ENCODE results near the gene ZPBP2. TPM values are rescaled to one million over a fixed set of nuclear protein-coding genes. Genes with fewer than 3 reads are reported as not detected.
"Not testable (repeated sequence)": the region's sequence is repeated elsewhere in the genome, so short reads cannot be mapped to it uniquely, and the experiment has no call there.

The ZPBP2 gene
- total RNA-seq, 2 experiments from 2014 or later, result 0.19 TPM; not detected in 1

GRCh38 chr17:39899215-39899614 is 31.2 kb downstream of the ZPBP2 start:
- ATAC-seq (no peak), DNase-seq (no peak)
- Mint-ChIP-seq H3K36me3 (peaks cover 25% of the 10 kb centered on the region), H3K27ac (no peak overlapping the region), H3K27me3 (no peaks in the 10 kb centered on the region), H3K4me3 (no peak overlapping the region), H3K9me3 (ENCODE audit: low read depth) (no peaks in the 10 kb centered on the region), H3K4me1 (peaks cover 27% of the 10 kb centered on the region)
- CTCF ChIA-PET, result interaction anchor here (1.0 to 2.5 kb wide), 2 partner anchors 26 to 82 kb away, joined by 3 to 6 read pairs; partner anchors contain the start of gene PSMD3

GRCh38 chr17:39902027-39902426 is 34.0 kb downstream of the ZPBP2 start:
- H3K27ac Mint-ChIP-seq; ATAC-seq; H3K27me3 Mint-ChIP-seq; H3K9me3 Mint-ChIP-seq (ENCODE audit: low read depth); H3K4me3 Mint-ChIP-seq; DNase-seq: not testable (repeated sequence)
- CTCF ChIA-PET, result interaction anchor here (0.9 to 1.6 kb wide), 2 partner anchors 147 to 172 kb away, joined by 3 read pairs; no protein-coding TSS in a partner anchor
- H3K36me3 Mint-ChIP-seq, result peaks cover 36% of the 10 kb centered on the region
- H3K4me1 Mint-ChIP-seq, result peaks cover 25% of the 10 kb centered on the region

DNA sequence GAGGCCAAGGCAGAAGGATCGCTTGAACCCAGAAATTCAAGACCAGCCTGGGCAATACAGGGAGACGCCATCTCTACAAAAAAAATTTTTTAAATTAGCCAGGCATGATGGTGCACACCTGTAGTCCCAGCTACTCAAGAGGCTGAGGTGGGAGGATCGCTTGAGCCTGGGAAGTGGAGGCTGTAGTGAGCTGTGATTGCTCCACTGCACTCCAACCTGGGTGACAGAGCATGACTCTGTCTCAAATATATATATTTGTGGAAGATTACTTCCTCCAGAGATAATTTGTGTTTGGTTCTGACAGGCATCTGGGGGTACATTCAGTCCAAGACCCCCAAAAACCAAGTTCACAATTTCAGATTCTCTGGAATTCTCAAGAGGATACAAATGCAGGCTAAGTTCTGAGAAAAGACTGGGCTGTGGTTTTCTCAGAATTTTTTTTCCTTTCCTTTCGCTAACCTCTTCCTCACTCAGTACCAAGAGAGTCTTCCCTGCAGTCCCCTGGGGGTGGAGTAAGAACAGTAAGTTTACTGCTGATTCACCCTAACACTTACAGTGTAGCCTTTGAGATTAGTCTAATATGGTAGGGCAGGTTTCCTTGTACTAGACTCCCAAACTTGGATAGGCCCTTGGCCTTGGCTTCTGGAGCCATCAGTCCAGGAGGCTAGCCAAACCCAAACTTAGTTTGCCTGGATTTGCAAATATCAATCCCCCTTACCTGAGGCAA is 35.3 kb downstream of the ZPBP2 start:
- H3K27ac Mint-ChIP-seq, result peak overlapping the region; percentile 86
- CTCF ChIA-PET, result interaction anchor here (1.6 kb wide), 1 partner anchor 173 kb away, joined by 3 read pairs; no protein-coding TSS in a partner anchor
- no peak overlapping the region for H3K4me3 Mint-ChIP-seq
- ATAC-seq (peak; percentile 99), DNase-seq (peak; percentile 67)
- H3K9me3 Mint-ChIP-seq (ENCODE audit: low read depth), result no peaks in the 10 kb centered on the region
- peaks cover 25% of the 10 kb centered on the region for H3K4me1 Mint-ChIP-seq
- peaks cover 41% of the 10 kb centered on the region for H3K36me3 Mint-ChIP-seq
- H3K27me3 Mint-ChIP-seq, result no peaks in the 10 kb centered on the region

- peaks cover 40% of the 10 kb centered on the region for H3K36me3 Mint-ChIP-seq
- peaks cover 25% of the 10 kb centered on the region for H3K4me1 Mint-ChIP-seq
- ATAC-seq (no peak), DNase-seq (peak; percentile 22)
- H3K4me3 Mint-ChIP-seq, result no peak overlapping the region
- CTCF ChIA-PET, result interaction anchor here (1.1 to 1.8 kb wide), 2 partner anchors 10 to 147 kb away, joined by 3 to 5 read pairs; no protein-coding TSS in a partner anchor
- H3K9me3 Mint-ChIP-seq (ENCODE audit: low read depth), result no peaks in the 10 kb centered on the region
- no peaks in the 10 kb centered on the region for H3K27me3 Mint-ChIP-seq
- no peak overlapping the region for H3K27ac Mint-ChIP-seq
Measured at GRCh38 chr17:39904990-39905288, 36.9 kb downstream of the ZPBP2 start.

GRCh38 chr17:39908789-39909352 is 40.9 kb downstream of the ZPBP2 start:
- no peaks in the 10 kb centered on the region for H3K27me3 Mint-ChIP-seq
- no peak overlapping the region for H3K27ac Mint-ChIP-seq
- no peak for DNase-seq
- no peak for ATAC-seq
- H3K36me3 Mint-ChIP-seq, result peaks cover 37% of the 10 kb centered on the region
- no peaks in the 10 kb centered on the region for H3K9me3 Mint-ChIP-seq (ENCODE audit: low read depth)
- peaks cover 16% of the 10 kb centered on the region for H3K4me1 Mint-ChIP-seq
- no peak overlapping the region for H3K4me3 Mint-ChIP-seq
- CTCF ChIA-PET, result interaction anchor here (0.7 to 1.2 kb wide), 2 partner anchors 53 to 285 kb away, joined by 3 read pairs; no protein-coding TSS in a partner anchor

DNA sequence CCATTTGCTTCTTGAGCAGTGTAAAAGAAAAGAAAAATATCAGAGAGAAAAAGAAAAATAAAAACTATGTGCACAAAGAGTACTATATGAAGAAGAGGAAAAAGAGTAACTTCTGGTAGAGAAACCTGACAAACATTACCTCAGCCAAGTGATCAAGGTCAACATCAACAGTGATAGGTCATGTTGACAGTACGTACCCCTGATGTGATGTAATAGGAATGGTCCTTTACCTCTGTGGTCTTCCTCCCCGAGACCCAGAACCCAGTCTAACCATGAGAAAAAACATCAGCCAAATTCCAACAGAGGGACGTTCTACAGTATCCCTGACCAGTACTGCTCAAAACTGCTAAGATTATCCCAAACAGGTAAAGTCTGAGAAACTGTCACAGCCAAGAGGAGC is 46.0 kb downstream of the ZPBP2 start:
- Mint-ChIP-seq H3K27ac (no peak overlapping the region), H3K9me3 (ENCODE audit: low read depth) (no peaks in the 10 kb centered on the region), H3K27me3 (no peaks in the 10 kb centered on the region), H3K4me3 (no peak overlapping the region), H3K4me1 (peaks cover 35% of the 10 kb centered on the region), H3K36me3 (peaks cover 51% of the 10 kb centered on the region)
- ATAC-seq, result no peak
- no peak for DNase-seq
- CTCF ChIA-PET, result interaction anchor here (0.8 kb wide), 1 partner anchor 12 kb away, joined by 3 read pairs; no protein-coding TSS in a partner anchor

GRCh38 chr17:39915559-39915958 is 47.6 kb downstream of the ZPBP2 start:
- CTCF ChIA-PET, result interaction anchor here (0.7 to 1.9 kb wide), 6 partner anchors 15 to 292 kb away, joined by 3 to 7 read pairs (median 3); partner anchors contain the start of gene PSMD3
- H3K27me3 Mint-ChIP-seq, result no peaks in the 10 kb centered on the region
- peaks cover 45% of the 10 kb centered on the region for H3K4me1 Mint-ChIP-seq
- ATAC-seq, result peak; percentile 45
- no peak for DNase-seq
- H3K9me3 Mint-ChIP-seq (ENCODE audit: low read depth), result no peaks in the 10 kb centered on the region
- H3K36me3 Mint-ChIP-seq, result peaks cover 58% of the 10 kb centered on the region
- H3K4me3 Mint-ChIP-seq, result no peak overlapping the region
- H3K27ac Mint-ChIP-seq, result peak overlapping the region; percentile 16

DNA sequence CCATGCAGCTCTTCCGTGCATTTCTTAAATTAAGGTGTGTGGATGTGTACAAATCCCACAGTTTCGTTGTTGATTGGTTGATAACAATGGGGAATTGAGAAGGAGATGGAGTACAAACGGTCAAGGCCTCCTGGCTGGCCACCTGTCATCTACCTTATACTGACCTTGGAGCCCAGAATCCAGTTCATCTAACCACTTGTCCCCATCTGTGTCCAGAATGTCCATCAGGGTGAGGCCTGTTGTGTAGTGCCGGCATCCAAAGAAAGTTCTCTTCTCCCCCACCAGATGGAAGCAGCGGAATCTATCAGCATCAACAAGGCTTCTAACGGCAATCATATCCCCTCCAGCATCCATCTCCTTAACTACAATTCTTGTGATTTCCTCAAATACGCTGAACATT is 48.9 kb downstream of the ZPBP2 start:
- no peak for ATAC-seq
- peak overlapping the region; percentile 47 for H3K27ac Mint-ChIP-seq
- no peak for DNase-seq
- H3K36me3 Mint-ChIP-seq, result peaks cover 64% of the 10 kb centered on the region
- no peak overlapping the region for H3K4me3 Mint-ChIP-seq
- peaks cover 57% of the 10 kb centered on the region for H3K4me1 Mint-ChIP-seq
- CTCF ChIA-PET, result no interaction called here
- no peaks in the 10 kb centered on the region for H3K27me3 Mint-ChIP-seq
- H3K9me3 Mint-ChIP-seq (ENCODE audit: low read depth), result no peaks in the 10 kb centered on the region

GRCh38 chr17:39919087-39919683 is 51.2 kb downstream of the ZPBP2 start:
- DNase-seq (no peak), ATAC-seq (no peak)
- Mint-ChIP-seq H3K4me1 (peaks cover 79% of the 10 kb centered on the region), H3K4me3 (no peak overlapping the region), H3K27me3 (no peaks in the 10 kb centered on the region), H3K9me3 (ENCODE audit: low read depth) (no peaks in the 10 kb centered on the region), H3K27ac (peak overlapping the region; percentile 25), H3K36me3 (peaks cover 69% of the 10 kb centered on the region)
- CTCF ChIA-PET, result no interaction called here

DNA sequence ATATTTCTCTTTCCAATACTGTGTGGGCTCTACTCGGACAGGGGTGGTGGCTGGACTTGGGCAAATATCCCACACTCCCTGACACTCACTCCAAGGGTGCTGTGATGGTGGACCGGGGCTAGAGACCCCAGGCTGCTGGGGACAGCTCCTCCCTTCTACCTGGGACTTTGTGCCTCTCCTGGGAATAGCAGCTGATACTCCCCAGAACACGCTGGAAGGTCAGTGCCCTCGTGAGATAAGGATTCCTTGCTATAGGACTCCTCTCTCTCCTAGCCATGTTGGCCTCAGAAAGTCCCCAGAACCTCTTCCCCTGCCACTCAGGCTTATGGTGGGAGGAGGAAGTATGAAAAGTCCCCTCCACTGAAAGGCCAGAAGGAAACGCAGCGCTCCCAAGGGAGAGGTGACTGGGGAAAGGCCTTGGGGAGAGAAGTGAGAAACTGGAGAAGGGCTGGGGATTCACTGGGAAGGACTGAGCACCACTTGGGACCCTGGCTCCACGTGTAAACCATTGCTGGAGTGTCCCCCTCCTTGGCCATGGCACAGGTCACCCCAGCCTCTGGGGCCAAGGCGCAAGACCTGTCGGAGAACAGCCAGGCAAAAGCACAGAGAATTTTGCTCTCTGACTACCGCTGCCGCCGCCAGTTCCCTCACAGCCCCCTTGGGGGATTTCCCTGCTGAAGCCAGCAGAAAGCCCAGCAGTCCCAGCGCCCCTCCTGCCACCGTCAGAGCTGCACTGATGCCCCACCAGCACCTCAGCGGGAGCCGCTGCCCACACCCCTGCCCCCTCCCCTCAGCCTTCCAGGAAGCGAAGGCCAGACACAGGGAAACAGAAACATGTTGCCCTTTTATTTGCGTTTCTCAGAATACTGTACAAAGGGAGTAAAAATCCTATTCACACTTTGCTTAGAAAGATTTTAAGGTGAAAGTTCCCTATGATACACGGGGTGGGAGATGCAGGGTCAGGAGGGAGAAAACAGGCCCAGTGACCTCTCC is 52.5 kb downstream of the ZPBP2 start:
- Mint-ChIP-seq H3K4me3 (peak overlapping the region; percentile 19), H3K4me1 (peaks cover 89% of the 10 kb centered on the region), H3K36me3 (peaks cover 72% of the 10 kb centered on the region), H3K9me3 (ENCODE audit: low read depth) (no peaks in the 10 kb centered on the region), H3K27me3 (no peaks in the 10 kb centered on the region), H3K27ac (peak overlapping the region; percentile 82)
- peak; percentile 60 for DNase-seq
- CTCF ChIA-PET, result interaction anchor here (0.6 to 1.1 kb wide), 2 partner anchors 163 to 298 kb away, joined by 3 read pairs; no protein-coding TSS in a partner anchor
- peak; percentile 35 for ATAC-seq

- peak overlapping the region; percentile 4 for H3K4me3 Mint-ChIP-seq
- H3K27me3 Mint-ChIP-seq, result no peaks in the 10 kb centered on the region
- peaks cover 73% of the 10 kb centered on the region for H3K36me3 Mint-ChIP-seq
- peak; percentile 58 for DNase-seq
- CTCF ChIA-PET, result interaction anchor here (1.0 to 1.6 kb wide), 3 partner anchors 105 to 163 kb away, joined by 3 read pairs; no protein-coding TSS in a partner anchor
- H3K27ac Mint-ChIP-seq, result peak overlapping the region; percentile 82
- H3K9me3 Mint-ChIP-seq (ENCODE audit: low read depth), result no peaks in the 10 kb centered on the region
- ATAC-seq, result peak; percentile 41
- peaks cover 92% of the 10 kb centered on the region for H3K4me1 Mint-ChIP-seq
Measured at GRCh38 chr17:39921323-39921722, 53.3 kb downstream of the ZPBP2 start.

- H3K4me3 Mint-ChIP-seq, result no peak overlapping the region
- ATAC-seq (no peak), DNase-seq (no peak)
- no peaks in the 10 kb centered on the region for H3K27me3 Mint-ChIP-seq
- peak overlapping the region; percentile 82 for H3K27ac Mint-ChIP-seq
- H3K36me3 Mint-ChIP-seq, result peaks cover 67% of the 10 kb centered on the region
- CTCF ChIA-PET, result interaction anchor here (0.6 to 1.6 kb wide), 5 partner anchors 104 to 300 kb away, joined by 3 read pairs; no protein-coding TSS in a partner anchor
- H3K4me1 Mint-ChIP-seq, result peaks cover 86% of the 10 kb centered on the region
- H3K9me3 Mint-ChIP-seq (ENCODE audit: low read depth), result no peaks in the 10 kb centered on the region
Measured at GRCh38 chr17:39922006-39922405, 54.0 kb downstream of the ZPBP2 start.

Data from activated CD8-positive, alpha-beta memory T cell treated with anti-CD3 and anti-CD28 coated beads, Interleukin-2, amount 10 ng/mL, durations not matched to agents 7 days and 5 days (primary cell).